ENCODE measurements around the gene GPR17. TPM values are rescaled to one million over a fixed set of nuclear protein-coding genes. Genes with fewer than 3 reads are reported as not detected.

The GPR17 gene
- total RNA-seq, 2 donors from 2014 or later = 0.24 TPM; not detected in 1

- no peak overlapping the region for H3K27ac Mint-ChIP-seq
- H3K4me1 Mint-ChIP-seq = peaks cover 5% of the 10 kb centered on the region
- TF ChIP-seq, protein P1, sequence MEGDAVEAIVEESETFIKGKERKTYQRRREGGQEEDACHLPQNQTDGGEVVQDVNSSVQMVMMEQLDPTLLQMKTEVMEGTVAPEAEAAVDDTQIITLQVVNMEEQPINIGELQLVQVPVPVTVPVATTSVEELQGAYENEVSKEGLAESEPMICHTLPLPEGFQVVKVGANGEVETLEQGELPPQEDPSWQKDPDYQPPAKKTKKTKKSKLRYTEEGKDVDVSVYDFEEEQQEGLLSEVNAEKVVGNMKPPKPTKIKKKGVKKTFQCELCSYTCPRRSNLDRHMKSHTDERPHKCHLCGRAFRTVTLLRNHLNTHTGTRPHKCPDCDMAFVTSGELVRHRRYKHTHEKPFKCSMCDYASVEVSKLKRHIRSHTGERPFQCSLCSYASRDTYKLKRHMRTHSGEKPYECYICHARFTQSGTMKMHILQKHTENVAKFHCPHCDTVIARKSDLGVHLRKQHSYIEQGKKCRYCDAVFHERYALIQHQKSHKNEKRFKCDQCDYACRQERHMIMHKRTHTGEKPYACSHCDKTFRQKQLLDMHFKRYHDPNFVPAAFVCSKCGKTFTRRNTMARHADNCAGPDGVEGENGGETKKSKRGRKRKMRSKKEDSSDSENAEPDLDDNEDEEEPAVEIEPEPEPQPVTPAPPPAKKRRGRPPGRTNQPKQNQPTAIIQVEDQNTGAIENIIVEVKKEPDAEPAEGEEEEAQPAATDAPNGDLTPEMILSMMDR (conservative IDR thresholded peaks at IDR 0.05) = no peak
These were observed 11.2 kb upstream of the GPR17 start for GRCh38 chr2:127634626-127635379.

GRCh38 chr2:127635380-127636237, 10.3 kb upstream of the GPR17 start:
- 94 to 99% methylated on average over 14 to 19 of the region's 19 CpGs for WGBS, 2 experiments (ENCODE audit: insufficient coverage in 1 of 2, insufficient read length in 1 of 2)
- peaks cover 7% of the 10 kb centered on the region for H3K4me1 ChIP-seq (ENCODE audit: control insufficient read depth, insufficient read depth, low read length)
- DNase-seq = no peak
- H3K36me3 ChIP-seq (ENCODE audit: control insufficient read depth, insufficient read depth, low read length) = no peaks in the 10 kb centered on the region
- H3K27ac Mint-ChIP-seq = no peak overlapping the region
- H3K27me3 ChIP-seq (ENCODE audit: control insufficient read depth, insufficient read depth, low read length, poor library complexity, severe bottlenecking) = no peaks in the 10 kb centered on the region
- peaks cover 5% of the 10 kb centered on the region for H3K4me1 Mint-ChIP-seq
- TF ChIP-seq, protein P1 (conservative IDR thresholded peaks at IDR 0.05) = no peak
- H3K9me3 Mint-ChIP-seq = no peaks in the 10 kb centered on the region
- no peaks in the 10 kb centered on the region for H3K36me3 Mint-ChIP-seq (ENCODE audit: low read depth)
- H3K4me3 ChIP-seq (ENCODE audit: low read length) = no peak overlapping the region
- no peak overlapping the region for H3K4me3 Mint-ChIP-seq
- no peak overlapping the region for H3K27ac ChIP-seq (ENCODE audit: low read depth, low read length)
- no peak overlapping the region for H3K9ac ChIP-seq (ENCODE audit: extremely low read depth, low read length, poor library complexity, severe bottlenecking)
- H3K9me3 ChIP-seq (ENCODE audit: control insufficient read depth, low read length) = no peaks in the 10 kb centered on the region
- no peaks in the 10 kb centered on the region for H3K27me3 Mint-ChIP-seq (ENCODE audit: insufficient read depth)

More at GRCh38 chr2:127634626-127635379, 11.2 kb upstream of the GPR17 start:
- H3K27me3 ChIP-seq (ENCODE audit: control insufficient read depth, insufficient read depth, low read length, poor library complexity, severe bottlenecking) = no peaks in the 10 kb centered on the region
- Mint-ChIP-seq H3K4me3 (no peak overlapping the region), H3K36me3 (ENCODE audit: low read depth) (no peaks in the 10 kb centered on the region), H3K9me3 (no peaks in the 10 kb centered on the region), H3K27me3 (ENCODE audit: insufficient read depth) (no peaks in the 10 kb centered on the region)
- no peaks in the 10 kb centered on the region for H3K9me3 ChIP-seq (ENCODE audit: control insufficient read depth, low read length)
- H3K36me3 ChIP-seq (ENCODE audit: control insufficient read depth, insufficient read depth, low read length) = no peaks in the 10 kb centered on the region
- no peak overlapping the region for H3K4me3 ChIP-seq (ENCODE audit: low read length)
- no peak for DNase-seq
- peaks cover 7% of the 10 kb centered on the region for H3K4me1 ChIP-seq (ENCODE audit: control insufficient read depth, insufficient read depth, low read length)
- H3K9ac ChIP-seq (ENCODE audit: extremely low read depth, low read length, poor library complexity, severe bottlenecking) = no peak overlapping the region
- WGBS, 2 experiments (ENCODE audit: insufficient coverage in 1 of 2, insufficient read length in 1 of 2) = 90 to 96% methylated on average over 5 to 17 of the region's 17 CpGs
- no peak overlapping the region for H3K27ac ChIP-seq (ENCODE audit: low read depth, low read length)

DNA sequence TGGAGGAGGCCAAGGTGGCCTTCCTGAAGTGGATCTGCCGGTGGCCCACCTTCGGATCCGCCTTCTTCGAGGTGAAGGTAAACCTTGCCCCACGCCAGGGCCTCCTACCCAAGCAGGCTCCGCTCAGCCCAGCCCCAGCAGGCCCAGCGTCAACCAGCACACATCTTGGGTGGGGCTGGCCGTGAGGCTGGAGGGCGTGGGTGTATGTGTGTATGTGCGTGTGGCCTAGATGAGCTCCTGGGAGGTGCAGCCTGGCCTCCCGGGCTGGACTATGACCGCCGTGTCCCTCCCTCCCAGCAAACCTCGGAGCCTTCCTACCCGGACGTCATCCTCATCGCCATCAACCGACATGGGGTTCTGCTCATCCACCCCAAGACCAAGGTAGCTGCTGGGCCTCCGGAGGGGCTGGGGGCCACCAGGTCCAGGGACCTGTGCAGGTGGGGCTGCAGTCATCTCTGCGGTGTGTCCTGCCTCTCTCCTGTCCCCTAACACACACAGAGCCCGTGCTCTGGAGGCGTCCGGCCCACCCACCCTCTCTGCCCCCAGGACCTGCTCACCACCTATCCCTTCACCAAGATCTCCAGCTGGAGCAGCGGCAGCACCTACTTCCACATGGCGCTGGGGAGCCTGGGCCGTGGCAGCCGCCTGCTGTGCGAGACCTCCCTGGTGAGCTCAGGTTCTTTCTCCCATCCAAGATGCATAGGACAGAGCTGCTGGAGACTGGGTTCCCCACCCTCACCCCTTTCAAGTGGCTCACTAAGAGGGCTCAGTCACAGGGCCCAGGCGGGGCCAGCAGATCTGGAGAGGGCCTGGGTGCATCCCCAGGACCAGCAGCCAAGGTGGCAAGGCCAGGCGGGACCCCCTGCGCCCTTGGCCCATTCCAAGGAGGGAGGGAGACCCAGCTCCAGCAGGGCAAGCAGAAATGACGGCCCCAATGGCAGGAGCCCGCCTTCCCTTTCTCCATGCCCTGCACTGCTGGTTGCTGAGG, 9.4 kb upstream of the GPR17 start:
- H3K36me3 Mint-ChIP-seq (ENCODE audit: low read depth) = no peaks in the 10 kb centered on the region
- no peak overlapping the region for H3K27ac ChIP-seq (ENCODE audit: low read depth, low read length)

More for the DNA sequence above, 9.4 kb upstream of the GPR17 start:
- no peak overlapping the region for H3K4me3 ChIP-seq (ENCODE audit: low read length)
- no peak overlapping the region for H3K4me3 Mint-ChIP-seq
- peaks cover 5% of the 10 kb centered on the region for H3K4me1 Mint-ChIP-seq
- H3K36me3 ChIP-seq (ENCODE audit: control insufficient read depth, insufficient read depth, low read length) = no peaks in the 10 kb centered on the region
- H3K9ac ChIP-seq (ENCODE audit: extremely low read depth, low read length, poor library complexity, severe bottlenecking) = no peak overlapping the region
- no peak overlapping the region for H3K27ac Mint-ChIP-seq
- no peaks in the 10 kb centered on the region for H3K27me3 ChIP-seq (ENCODE audit: control insufficient read depth, insufficient read depth, low read length, poor library complexity, severe bottlenecking)
- WGBS, 2 experiments (ENCODE audit: insufficient coverage in 1 of 2, insufficient read length in 1 of 2) = 94 to 97% methylated on average over 16 to 33 of the region's 33 CpGs
- no peaks in the 10 kb centered on the region for H3K27me3 Mint-ChIP-seq (ENCODE audit: insufficient read depth)
- peaks cover 7% of the 10 kb centered on the region for H3K4me1 ChIP-seq (ENCODE audit: control insufficient read depth, insufficient read depth, low read length)
- no peak for DNase-seq
- H3K9me3 ChIP-seq (ENCODE audit: control insufficient read depth, low read length) = no peaks in the 10 kb centered on the region
- TF ChIP-seq, protein P1 (conservative IDR thresholded peaks at IDR 0.05) = no peak
- H3K9me3 Mint-ChIP-seq = no peaks in the 10 kb centered on the region

Measured in endodermal cell (in vitro differentiated cells).